Neural progenitor cell (in vitro differentiated cells): ENCODE measurements around the gene PODNL1. TPM values are rescaled to one million over a fixed set of nuclear protein-coding genes. Genes with fewer than 3 reads are reported as not detected.

Experiments
- DNase-seq: peaks from one replicate; pipeline ENCODE4 v3.0.0-alpha.2; 2016; ENCODE audit warnings: low spot score
- H2AFZ ChIP-seq: fragments of 200-600 bp; sonication (generic); replicated peaks from 2 replicates; pipeline ENCODE4 v1.6.1; 2016; ENCODE audit warnings: antibody characterized with exemption
- H3F3A ChIP-seq: fragments of 200-600 bp; sonication (generic); 2 replicates; pipeline ENCODE4 v1.6.1; 2016; ENCODE audit warnings: antibody characterized with exemption, low read depth
- H3K27ac ChIP-seq: fragments of 200-600 bp; sonication (generic); 2 replicates; pipeline ENCODE4 v1.5.1; 2016; ENCODE audit warnings: mild to moderate bottlenecking
- H3K27me3 ChIP-seq: fragments of 200-600 bp; sonication (generic); 2 replicates; pipeline ENCODE4 v1.6.1; 2016; ENCODE audit warnings: mild to moderate bottlenecking, moderate library complexity
- H3K36me3 ChIP-seq: fragments of 200-600 bp; sonication (generic); 2 replicates; pipeline ENCODE4 v1.5.1; 2016
- H3K4me1 ChIP-seq: fragments of 200-600 bp; sonication (generic); 2 replicates; pipeline ENCODE4 v1.6.1; 2016; ENCODE audit warnings: mixed run types
- H3K4me2 ChIP-seq: fragments of 200-600 bp; sonication (generic); 2 replicates; pipeline ENCODE4 v1.6.1; 2016
- H3K4me3 ChIP-seq: fragments of 200-600 bp; sonication (generic); 2 replicates; pipeline ENCODE4 v1.5.1; 2016
- H3K79me2 ChIP-seq: fragments of 200-600 bp; sonication (generic); 2 replicates; pipeline ENCODE4 v1.6.1; 2016; ENCODE audit warnings: low read depth
- H3K9ac ChIP-seq: fragments of 200-600 bp; sonication (generic); 2 replicates; pipeline ENCODE4 v1.6.1; 2016
- H3K9me3 ChIP-seq: fragments of 200-600 bp; sonication (generic); 2 replicates; pipeline ENCODE4 v1.5.1; 2016; ENCODE audit warnings: low read depth
- H4K20me1 ChIP-seq: fragments of 200-600 bp; sonication (generic); 2 replicates; pipeline ENCODE4 v1.6.1; 2016; ENCODE audit warnings: low read depth
- H3K27ac Mint-ChIP-seq: 3 replicates; pipeline ENCODE4 v1.8.0; 2021; ENCODE audit warnings: mixed read lengths
- H3K27me3 Mint-ChIP-seq: 2 replicates; pipeline ENCODE4 v1.8.0; 2022; ENCODE audit warnings: low read depth, mild to moderate bottlenecking, inconsistent platforms, moderate library complexity, mixed read lengths; ENCODE audit not compliant: insufficient read depth
- H3K36me3 Mint-ChIP-seq: 3 replicates; pipeline ENCODE4 v1.8.0; 2021; ENCODE audit warnings: mixed read lengths
- H3K4me1 Mint-ChIP-seq: 3 replicates; pipeline ENCODE4 v1.8.0; 2021; ENCODE audit warnings: mixed read lengths
- H3K4me3 Mint-ChIP-seq: 3 replicates; pipeline ENCODE4 v1.8.0; 2021; ENCODE audit warnings: mild to moderate bottlenecking, moderate library complexity, mixed read lengths
- H3K9me3 Mint-ChIP-seq: 3 replicates; pipeline ENCODE4 v1.8.0; 2020; ENCODE audit warnings: mixed read lengths
- CTCF ChIP-seq: fragments of 200-600 bp; sonication (generic); IDR thresholded peaks from 2 replicates; pipeline ENCODE4 v1.5.1; 2017; ENCODE audit warnings: antibody characterized with exemption, mild to moderate bottlenecking
- EZH2 ChIP-seq: fragments of 200-600 bp; sonication (generic); IDR thresholded peaks from 2 replicates; pipeline ENCODE4 v1.6.1; 2017; ENCODE audit warnings: antibody characterized with exemption, mild to moderate bottlenecking, moderate library complexity
- EZH2phosphoT487 ChIP-seq: fragments of 200-600 bp; sonication (generic); IDR thresholded peaks from 2 replicates; pipeline ENCODE4 v1.6.1; 2017; ENCODE audit warnings: antibody characterized with exemption
- total RNA-seq: library from RNA; depleted of rRNA; stranded (reverse); fragments of >200 nt; gene quantifications from 2 replicates; pipeline ENCODE4 v1.2.3, GENCODE V29; 2015; ENCODE audit warnings: low replicate concordance

The PODNL1 gene
- total RNA-seq, 1 donor from 2014 or later = not detected

- H3K27me3 Mint-ChIP-seq = no peaks in the 10 kb centered on the region
- Histone ChIP-seq H3F3A (no peaks in the 10 kb centered on the region), H3K27me3 (no peaks in the 10 kb centered on the region), H3K9me3 (no peaks in the 10 kb centered on the region), H3K36me3 (no peaks in the 10 kb centered on the region), H3K79me2 (no peaks in the 10 kb centered on the region), H3K9ac (no peak overlapping the region), H3K4me1 (no peaks in the 10 kb centered on the region), H3K4me2 (no peak overlapping the region), H3K27ac (no peak overlapping the region), H2AFZ (no peak overlapping the region), H4K20me1 (no peaks in the 10 kb centered on the region), H3K4me3 (no peak overlapping the region)
- DNase-seq = no peak
- no peak overlapping the region for H3K27ac Mint-ChIP-seq
- no peaks in the 10 kb centered on the region for H3K9me3 Mint-ChIP-seq
- H3K36me3 Mint-ChIP-seq = peaks cover 7% of the 10 kb centered on the region
- TF ChIP-seq CTCF (no peak), EZH2phosphoT487 (no peak), EZH2 (no peak)
- H3K4me3 Mint-ChIP-seq = no peak overlapping the region
- H3K4me1 Mint-ChIP-seq = no peaks in the 10 kb centered on the region
Measured at GRCh38 chr19:13913352-13913751, 24.9 kb downstream of the PODNL1 start.

GRCh38 chr19:13909430-13909829, 28.8 kb downstream of the PODNL1 start:
- Histone ChIP-seq H3K4me3 (no peak overlapping the region), H3K79me2 (no peaks in the 10 kb centered on the region), H3K9ac (no peak overlapping the region), H3K27ac (no peak overlapping the region), H3K9me3 (no peaks in the 10 kb centered on the region), H3K4me2 (no peak overlapping the region), H3K27me3 (peaks cover 10% of the 10 kb centered on the region), H3F3A (no peaks in the 10 kb centered on the region), H2AFZ (no peak overlapping the region), H3K4me1 (no peaks in the 10 kb centered on the region), H3K36me3 (no peaks in the 10 kb centered on the region), H4K20me1 (no peaks in the 10 kb centered on the region)
- H3K27ac Mint-ChIP-seq = no peak overlapping the region
- H3K27me3 Mint-ChIP-seq = no peaks in the 10 kb centered on the region
- H3K4me1 Mint-ChIP-seq = peaks cover 9% of the 10 kb centered on the region
- H3K36me3 Mint-ChIP-seq = peaks cover 6% of the 10 kb centered on the region
- H3K4me3 Mint-ChIP-seq = no peak overlapping the region
- TF ChIP-seq EZH2phosphoT487 (no peak), EZH2 (no peak), CTCF (no peak)
- DNase-seq = no peak
- H3K9me3 Mint-ChIP-seq = no peaks in the 10 kb centered on the region

GRCh38 chr19:13908674-13909073, 29.5 kb downstream of the PODNL1 start:
- no peak overlapping the region for H3K27ac ChIP-seq
- Mint-ChIP-seq H3K36me3 (peaks cover 6% of the 10 kb centered on the region), H3K4me3 (no peak overlapping the region), H3K27ac (no peak overlapping the region), H3K9me3 (no peaks in the 10 kb centered on the region), H3K27me3 (no peaks in the 10 kb centered on the region), H3K4me1 (peaks cover 9% of the 10 kb centered on the region)
- no peak overlapping the region for H3K4me3 ChIP-seq
- no peaks in the 10 kb centered on the region for H3K36me3 ChIP-seq
- H2AFZ ChIP-seq = no peak overlapping the region
- no peak for DNase-seq
- no peaks in the 10 kb centered on the region for H3K79me2 ChIP-seq
- H3K4me1 ChIP-seq = no peaks in the 10 kb centered on the region
- TF ChIP-seq EZH2phosphoT487 (no peak), EZH2 (no peak), CTCF (no peak)
- peaks cover 10% of the 10 kb centered on the region for H3K27me3 ChIP-seq
- H4K20me1 ChIP-seq = no peaks in the 10 kb centered on the region
- H3K9me3 ChIP-seq = no peaks in the 10 kb centered on the region
- no peak overlapping the region for H3K9ac ChIP-seq
- no peaks in the 10 kb centered on the region for H3F3A ChIP-seq
- no peak overlapping the region for H3K4me2 ChIP-seq
